CD4-positive, alpha-beta T cell treated with Interleukin-4 for 1 hour (primary cell): ENCODE results near the gene ATP11A.
"Not testable (repeated sequence)": the region's sequence is repeated elsewhere in the genome, so short reads cannot be mapped to it uniquely, and the experiment has no call there.

Source experiments
- DNase-seq, 2 donors: peaks; one replicate each; pipeline ENCODE4 v3.0.0-alpha.2; 2020 to 2022

Gene ATP11A

DNA sequence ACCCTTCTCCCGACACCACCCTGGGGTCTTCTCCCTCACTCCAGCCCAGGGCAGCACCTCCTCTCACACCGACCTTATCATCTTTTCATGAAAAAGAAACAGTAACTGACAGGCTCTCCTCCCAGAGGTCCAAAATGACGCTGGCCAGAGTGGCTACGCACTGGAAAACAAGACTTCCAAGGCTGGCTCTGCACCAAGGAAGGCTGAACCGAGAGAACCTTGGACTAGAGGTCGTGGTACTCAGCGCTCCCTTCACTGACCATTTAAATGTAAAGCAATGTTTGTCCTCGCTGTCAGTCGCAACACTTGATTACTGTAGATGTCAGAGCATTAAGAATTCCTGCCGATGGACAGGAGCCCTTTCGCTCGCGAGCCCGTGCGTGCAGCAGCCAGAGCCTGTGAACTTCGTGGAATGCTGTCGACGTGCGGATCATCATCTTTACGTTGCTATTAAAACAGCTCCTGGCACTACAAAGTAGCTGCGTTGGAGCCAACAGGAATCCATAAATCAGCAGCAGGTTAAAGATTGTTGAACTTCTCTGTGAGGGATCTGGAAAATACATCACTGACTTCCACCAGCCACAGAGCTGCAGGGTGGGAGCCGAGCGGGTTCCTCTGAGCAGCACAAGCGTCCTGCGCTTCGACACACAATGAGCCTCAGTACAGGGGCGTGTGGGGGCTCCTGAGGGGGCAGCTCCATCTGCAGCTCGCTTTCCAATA lies 153.7 kb downstream of the ATP11A start:
- DNase-seq: no peak

GRCh38 chr13:112844411-112844810 lies 154.6 kb downstream of the ATP11A start:
- no peak for DNase-seq

GRCh38 chr13:112844879-112845278 lies 155.0 kb downstream of the ATP11A start:
- no peak for DNase-seq

DNA sequence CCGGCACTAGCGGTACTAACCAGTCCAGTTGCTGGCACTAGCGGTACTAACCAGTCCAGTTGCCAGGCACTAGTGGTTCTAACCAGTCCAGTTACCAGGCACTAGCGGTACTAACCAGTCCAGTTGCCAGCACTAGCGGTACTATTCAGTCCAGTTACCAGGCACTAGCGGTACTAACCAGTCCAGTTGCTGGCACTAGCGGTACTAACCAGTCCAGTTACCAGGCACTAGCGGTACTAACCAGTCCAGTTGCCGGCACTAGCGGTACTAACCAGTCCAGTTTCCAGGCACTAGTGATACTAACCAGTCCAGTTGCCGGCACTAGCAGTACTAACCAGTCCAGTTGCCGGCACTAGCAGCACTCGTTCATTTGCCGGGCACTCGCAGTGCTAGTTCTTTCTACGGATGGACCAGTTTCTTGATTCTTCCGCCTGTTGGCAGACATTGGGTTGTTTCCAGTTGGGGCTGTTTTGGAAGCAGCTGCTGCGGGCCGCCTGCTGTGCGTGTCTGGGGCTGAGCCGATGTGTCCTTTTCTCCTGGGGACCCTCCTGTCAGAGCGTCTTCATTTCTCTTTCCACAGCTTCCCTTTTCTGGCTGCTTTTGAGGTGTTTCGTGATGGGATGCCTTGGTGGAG lies 155.8 kb downstream of the ATP11A start:
- DNase-seq: no peak

GRCh38 chr13:112846411-112847115 lies 156.7 kb downstream of the ATP11A start:
- no peak for DNase-seq

DNA sequence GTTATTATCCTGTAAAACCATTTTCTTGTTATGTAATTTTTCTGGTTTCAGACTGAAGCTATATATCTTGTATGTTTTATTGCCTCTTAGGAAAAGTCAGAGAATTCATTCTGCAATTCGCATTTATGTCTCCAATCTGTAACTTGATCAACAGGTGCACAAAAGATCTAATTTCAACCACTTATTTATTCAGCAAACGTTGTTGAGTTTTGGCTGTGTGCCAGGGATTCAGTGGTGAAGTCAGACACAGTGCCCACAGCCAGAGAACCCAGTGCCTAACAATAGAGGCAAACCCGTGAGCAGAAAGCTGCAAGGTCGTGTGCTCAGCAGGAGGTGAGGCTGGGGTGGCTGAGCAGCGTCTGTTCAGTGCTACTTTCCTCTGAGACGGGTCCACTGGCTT lies 159.7 kb downstream of the ATP11A start:
- DNase-seq: no peak

GRCh38 chr13:112850273-112850672 lies 160.4 kb downstream of the ATP11A start:
- DNase-seq: no peak

- no peak for DNase-seq
Measured at GRCh38 chr13:112851107-112852038, 161.5 kb downstream of the ATP11A start.

GRCh38 chr13:112852392-112852791 lies 162.6 kb downstream of the ATP11A start:
- no peak for DNase-seq

DNA sequence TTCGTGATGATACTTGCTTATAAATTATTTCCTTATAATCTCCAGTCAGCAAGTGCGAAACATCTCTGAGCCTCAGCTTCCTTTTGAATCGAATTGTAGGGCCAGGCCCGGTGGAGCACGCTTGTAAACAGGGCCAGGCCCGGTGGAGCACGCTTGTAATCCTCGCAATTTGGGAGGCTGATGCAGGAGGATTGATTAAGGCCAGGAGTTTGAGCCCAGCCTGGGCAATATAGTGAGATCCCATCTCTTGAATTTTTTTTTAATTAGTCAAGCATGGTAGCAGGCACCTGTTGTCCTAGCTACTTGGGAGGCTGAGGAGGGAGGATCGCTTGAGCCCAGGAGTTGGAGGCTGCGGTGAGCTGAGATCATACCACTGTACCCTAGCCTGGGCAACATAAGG lies 163.0 kb downstream of the ATP11A start:
- no peak for DNase-seq

DNA sequence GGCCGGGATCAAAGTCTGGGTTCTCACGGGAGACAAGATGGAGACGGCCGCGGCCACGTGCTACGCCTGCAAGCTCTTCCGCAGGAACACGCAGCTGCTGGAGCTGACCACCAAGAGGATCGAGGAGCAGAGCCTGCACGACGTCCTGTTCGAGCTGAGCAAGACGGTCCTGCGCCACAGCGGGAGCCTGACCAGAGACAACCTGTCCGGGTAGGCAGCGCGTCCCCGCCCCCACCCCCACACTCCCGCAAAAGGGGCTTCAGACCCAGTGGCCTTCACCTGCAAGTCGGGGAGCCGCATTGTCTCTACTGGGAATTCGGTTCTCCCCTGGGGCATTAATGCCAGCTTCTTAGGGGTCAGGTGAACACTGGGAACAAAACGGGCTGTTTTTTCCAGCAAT lies 164.5 kb downstream of the ATP11A start:
- no peak for DNase-seq

GRCh38 chr13:112855859-112856258 lies 166.0 kb downstream of the ATP11A start:
- DNase-seq: no peak

DNA sequence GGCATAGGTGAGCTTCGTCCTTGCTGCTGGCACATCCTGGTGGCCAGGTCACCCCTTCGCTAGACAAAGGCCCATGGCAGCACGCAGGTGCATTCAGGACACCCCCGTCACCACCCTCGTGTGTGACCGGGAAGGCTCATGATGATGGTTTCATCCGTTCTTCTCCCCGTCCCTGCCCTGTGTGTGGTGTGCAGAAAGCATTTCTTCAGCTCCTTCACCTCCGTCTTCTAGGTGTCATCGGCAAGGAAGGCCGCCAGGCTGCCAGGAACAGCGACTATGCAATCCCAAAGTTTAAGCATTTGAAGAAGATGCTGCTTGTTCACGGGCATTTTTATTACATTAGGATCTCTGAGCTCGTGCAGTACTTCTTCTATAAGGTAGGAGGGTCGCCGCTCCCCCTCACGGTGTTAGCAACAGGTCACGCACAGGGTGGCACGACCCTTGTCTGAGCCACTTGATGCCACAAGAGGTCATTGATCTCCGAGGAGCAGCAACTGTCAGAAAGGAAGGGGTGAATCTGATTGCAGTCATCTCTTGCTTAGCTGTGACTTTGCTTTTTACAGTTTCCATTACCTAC lies 168.2 kb downstream of the ATP11A start:
- DNase-seq: no peak

GRCh38 chr13:112859128-112859816 lies 169.4 kb downstream of the ATP11A start:
- DNase-seq: no peak

DNA sequence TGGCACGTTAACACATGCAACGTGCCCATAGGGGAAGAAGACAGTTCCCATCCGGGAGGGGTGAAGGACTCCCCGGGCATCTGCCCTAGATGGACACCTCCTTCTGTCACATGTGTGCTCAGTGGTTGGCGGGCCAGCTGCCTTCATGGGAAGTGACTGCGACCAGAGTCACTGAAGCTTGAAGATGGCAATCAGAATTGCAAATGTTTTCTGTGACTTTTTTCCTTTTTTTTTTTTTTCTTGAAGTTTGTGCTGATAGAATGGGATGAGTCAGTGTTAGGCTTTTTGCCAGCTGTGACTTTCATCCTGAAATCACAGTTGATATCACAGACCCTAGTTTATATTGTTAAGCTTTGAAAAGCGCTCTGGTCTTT lies 170.0 kb downstream of the ATP11A start:
- DNase-seq: no peak

- no peak for DNase-seq
Measured at GRCh38 chr13:112861876-112862615, 172.2 kb downstream of the ATP11A start.

- not testable (repeated sequence) for DNase-seq
Measured at GRCh38 chr13:112863356-112863755, 173.5 kb downstream of the ATP11A start.

DNA sequence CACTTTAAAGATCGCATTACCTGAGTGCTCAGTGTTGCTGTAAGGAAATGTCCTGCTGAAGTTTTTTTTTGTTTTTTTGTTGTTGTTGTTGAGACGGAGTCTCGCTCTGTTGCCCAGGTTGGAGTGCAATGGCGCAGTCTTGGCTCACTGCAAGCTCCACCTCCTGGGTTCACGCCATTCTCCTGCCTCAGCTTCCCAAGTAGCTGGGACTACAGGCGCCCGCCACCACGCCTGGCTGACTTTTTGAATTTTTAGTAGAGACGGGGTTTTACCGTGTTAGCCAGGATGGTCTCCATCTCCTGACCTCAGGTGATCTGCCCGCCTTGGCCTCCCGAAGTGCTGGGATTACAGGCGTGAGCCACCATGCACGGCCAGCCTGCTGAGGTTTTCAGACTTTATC lies 175.6 kb downstream of the ATP11A start:
- DNase-seq: not testable (repeated sequence)

DNA sequence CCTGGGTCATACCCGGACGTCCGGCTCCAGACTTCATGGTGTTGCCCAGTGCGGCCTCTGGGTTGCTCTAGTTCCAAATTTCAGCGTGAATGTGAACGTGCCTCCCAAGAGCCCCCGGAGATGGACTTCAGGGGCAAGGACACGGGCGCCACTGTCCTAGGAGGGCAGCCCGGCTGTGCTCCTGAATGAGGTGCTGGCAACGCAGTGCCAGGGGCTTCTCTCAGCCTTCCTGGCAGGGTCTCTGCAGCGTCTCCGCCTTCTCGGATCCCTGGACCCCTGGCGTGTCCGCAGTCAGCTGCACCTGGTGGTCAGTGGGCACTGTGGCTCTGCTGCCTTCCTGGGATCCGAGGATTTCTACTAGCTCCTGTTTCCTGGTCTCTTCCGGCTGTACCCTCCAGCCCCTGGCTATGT lies 177.5 kb downstream of the ATP11A start:
- peak in 1 of 2 donors; percentile 4 for DNase-seq

GRCh38 chr13:112868308-112868707 lies 178.5 kb downstream of the ATP11A start:
- DNase-seq: no peak
